Thyroid gland (tissue), 4 donors: Measurements from ENCODE around the gene LHFPL2.

Source experiments
- POLR2A ChIP-seq, 2 donors: fragments of 450-650 bp; IDR thresholded peaks; one replicate each; pipeline ENCODE4 v1.6.1; 2017; ENCODE audit warnings: antibody characterized with exemption in 2 of 2, mild to moderate bottlenecking in 2 of 2, moderate library complexity in 1 of 2
- TF ChIP-seq, protein P1 (sequence below), 6 experiments: fragments of 200-600 bp in 3 of 6; fragments of 450-650 bp in 3 of 6; sonication (generic) in 3 of 6; IDR thresholded peaks; one replicate each; pipeline ENCODE4 v1.5.1; 2016 to 2019; ENCODE audit warnings: antibody characterized with exemption in 6 of 6, mild to moderate bottlenecking in 2 of 6, inconsistent platforms in 1 of 6, moderate library complexity in 1 of 6

- TF ChIP-seq, protein P1, sequence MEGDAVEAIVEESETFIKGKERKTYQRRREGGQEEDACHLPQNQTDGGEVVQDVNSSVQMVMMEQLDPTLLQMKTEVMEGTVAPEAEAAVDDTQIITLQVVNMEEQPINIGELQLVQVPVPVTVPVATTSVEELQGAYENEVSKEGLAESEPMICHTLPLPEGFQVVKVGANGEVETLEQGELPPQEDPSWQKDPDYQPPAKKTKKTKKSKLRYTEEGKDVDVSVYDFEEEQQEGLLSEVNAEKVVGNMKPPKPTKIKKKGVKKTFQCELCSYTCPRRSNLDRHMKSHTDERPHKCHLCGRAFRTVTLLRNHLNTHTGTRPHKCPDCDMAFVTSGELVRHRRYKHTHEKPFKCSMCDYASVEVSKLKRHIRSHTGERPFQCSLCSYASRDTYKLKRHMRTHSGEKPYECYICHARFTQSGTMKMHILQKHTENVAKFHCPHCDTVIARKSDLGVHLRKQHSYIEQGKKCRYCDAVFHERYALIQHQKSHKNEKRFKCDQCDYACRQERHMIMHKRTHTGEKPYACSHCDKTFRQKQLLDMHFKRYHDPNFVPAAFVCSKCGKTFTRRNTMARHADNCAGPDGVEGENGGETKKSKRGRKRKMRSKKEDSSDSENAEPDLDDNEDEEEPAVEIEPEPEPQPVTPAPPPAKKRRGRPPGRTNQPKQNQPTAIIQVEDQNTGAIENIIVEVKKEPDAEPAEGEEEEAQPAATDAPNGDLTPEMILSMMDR (IDR thresholded peaks at IDR 0.05): no peak
- TF ChIP-seq POLR2A (IDR thresholded peaks at IDR 0.05): no peak
Observed at GRCh38 chr5:78512435-78512834, 136.1 kb downstream of the LHFPL2 start.
